CD4-positive, alpha-beta T cell treated with Interleukin-4 for 1 hour (primary cell): Measurements from ENCODE around the gene MYH16.
"Not testable (repeated sequence)": the region's sequence is repeated elsewhere in the genome, so short reads cannot be mapped to it uniquely, and the experiment has no call there.

Source experiments
- DNase-seq, 2 donors: peaks; one replicate each; pipeline ENCODE4 v3.0.0-alpha.2; 2020 to 2022

MYH16 gene

DNA sequence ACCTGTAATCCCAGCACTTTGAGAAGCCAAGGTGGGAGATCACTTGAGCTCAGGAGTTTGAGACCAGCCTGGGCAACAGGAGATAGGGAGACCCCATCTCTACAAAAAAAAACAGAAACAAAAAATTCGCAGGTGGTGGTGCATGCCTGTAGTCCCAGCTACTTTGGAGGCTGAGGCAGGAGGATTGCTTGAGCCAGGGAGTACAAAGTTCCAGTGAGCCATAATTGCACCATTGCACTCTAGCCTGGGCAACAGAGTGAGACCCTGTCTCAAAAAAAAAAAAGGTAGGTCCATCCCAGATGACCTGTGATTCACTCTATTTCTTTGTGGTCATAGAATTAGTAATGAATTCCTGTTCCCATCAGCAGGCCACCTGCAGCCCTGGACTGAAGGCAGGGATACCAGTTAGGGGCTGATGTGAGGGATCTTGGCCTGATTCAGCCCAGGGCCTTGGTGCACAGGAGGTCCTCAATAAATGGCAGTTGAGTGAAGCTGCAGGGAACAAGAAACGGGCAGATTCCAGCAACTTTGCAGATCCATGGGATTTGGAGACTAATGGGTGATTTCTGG is at the start of gene MYH16:
MYH16 (plus strand) TSS at position 364 of the 570 bp plus-strand sequence.
- DNase-seq: no peak

DNA sequence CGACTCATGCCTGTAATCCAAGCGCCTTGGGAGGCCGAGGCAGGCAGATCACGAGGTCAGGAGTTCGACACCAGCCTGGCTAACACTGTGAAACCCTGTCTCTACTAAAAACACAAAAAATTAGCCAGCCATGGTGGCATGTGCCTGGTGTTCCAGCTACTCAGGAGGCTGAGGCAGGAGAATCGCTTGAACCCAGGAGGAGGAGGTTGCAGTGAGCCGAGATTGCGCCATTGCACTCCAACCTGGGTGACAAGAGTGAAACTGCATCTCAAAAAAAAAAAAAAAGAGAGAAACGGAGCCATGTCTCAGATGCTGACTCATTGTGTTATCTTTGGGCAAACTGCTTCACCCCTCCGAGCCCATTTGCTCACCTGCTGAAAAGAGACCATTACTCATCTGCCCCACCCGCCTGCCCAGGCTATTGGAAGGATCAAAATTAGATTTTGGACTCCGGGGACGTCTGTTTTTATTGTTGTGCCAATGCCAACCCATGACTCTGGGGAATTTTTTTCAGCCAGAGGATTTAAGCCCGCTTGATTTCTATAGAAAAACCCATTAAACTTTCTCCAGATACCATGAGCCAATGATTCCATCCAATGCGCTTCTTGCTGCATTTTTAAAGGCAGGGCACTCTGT is 48.3 kb upstream of the MYH16 start:
- DNase-seq: not testable (repeated sequence)

DNA sequence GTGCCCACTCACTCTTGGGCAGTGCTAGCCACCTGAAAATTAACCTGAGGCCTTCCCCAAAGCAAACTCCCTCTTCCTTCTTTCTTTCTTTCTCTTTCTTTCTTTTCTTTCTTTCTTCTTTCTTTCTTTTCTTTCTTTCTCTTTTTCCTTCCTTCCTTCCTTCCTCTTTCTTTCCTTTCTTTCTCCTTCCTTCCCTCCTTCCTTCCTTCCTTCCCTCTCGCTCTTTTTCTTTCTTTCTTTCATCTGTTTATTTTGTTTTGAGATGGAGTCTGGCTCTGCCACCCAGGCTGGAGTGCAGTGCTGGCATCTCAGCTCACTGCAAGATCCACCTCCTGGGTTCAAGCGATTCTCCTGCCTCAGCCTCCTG is 47.8 kb upstream of the MYH16 start:
- DNase-seq: no peak

DNA sequence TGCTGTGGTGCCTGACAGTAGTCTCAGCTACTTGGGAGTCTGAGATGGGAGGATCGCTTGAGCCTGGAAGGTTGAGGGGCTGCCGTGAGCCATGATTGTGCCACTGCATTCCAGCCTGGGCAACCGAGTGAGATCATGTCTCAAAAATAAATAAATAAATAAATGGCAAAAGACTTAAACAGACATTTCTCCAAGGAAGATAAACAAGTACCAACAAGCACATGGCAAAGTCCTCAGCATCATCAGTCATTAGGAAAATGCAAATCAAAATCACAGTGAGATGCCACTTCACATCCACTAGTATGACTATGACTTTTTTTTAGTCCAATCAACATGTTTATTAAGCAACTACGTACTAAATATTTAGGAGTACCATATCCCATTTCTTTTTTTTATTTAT is 43.4 kb upstream of the MYH16 start:
- no peak for DNase-seq

DNA sequence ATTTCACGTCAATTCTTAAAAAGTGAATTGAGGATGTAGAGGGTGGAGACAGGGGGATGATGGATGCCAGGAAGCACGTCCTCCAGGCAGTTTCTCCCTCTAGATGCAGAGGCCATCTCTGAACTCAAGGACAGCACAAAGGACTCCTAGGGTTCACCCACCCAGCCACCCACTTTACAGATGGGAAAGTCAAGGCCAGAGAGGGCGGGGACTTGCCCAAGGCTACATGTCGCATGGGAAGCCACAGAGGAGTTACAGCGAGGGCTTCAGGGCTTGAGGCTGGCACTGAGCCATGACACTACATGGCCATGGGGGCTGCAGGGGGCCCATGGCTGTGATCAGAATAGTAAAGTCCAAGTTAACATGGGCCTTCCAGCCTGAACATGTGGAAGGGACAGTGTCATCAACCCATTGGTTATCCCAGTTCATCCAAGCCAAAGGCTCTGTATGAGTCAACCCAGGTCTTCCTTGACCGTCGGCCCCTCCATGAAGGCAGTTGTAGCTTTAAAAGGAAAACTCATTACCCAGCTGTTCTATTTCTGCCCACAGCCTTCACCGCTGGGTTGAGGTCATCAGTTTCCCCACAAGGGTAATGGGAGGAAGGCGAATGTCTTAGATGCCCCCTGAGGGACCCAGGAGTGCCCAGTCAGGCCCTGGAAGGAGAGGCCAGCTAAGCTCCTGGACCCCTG is 40.4 kb upstream of the MYH16 start:
- DNase-seq: no peak

DNA sequence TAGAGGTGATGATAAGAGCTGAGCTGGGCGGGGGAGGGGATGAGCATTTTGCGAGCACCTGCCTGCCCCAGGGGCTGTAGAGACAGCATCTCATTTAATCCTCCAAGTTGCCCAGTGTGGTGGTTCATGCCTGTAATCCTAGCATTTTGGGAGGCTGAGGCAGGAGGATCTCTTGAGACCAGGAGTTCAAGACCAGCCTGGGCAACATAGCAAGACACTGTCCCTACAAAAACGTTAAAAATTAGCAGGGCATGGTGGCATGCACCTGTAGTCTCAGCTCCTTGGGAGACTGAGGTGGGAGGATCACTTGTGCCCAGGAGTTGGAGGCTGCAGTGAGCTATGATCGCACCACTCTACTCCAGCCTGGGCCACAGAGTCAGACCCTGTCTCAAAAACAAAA is 39.7 kb upstream of the MYH16 start:
- not testable (repeated sequence) for DNase-seq

DNA sequence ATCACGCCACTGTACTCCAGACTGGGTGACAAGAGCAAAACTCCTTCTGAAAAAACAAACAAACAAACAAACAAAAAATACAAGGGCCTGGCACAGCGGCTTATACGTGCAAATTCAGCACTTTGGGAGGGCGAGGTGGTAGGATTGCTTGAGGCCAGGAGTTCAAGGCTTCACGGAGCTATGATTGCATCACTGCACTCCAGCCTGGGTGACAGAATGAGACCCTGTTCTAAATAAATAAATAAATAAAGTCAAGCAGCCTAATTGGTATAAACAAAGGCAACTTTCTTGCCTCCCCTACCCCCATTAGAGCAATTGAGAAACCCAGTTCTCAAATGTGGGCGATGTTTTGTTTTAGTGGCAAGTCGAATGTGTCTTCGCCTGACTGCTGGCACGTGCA is 38.5 kb upstream of the MYH16 start:
- DNase-seq: no peak

DNA sequence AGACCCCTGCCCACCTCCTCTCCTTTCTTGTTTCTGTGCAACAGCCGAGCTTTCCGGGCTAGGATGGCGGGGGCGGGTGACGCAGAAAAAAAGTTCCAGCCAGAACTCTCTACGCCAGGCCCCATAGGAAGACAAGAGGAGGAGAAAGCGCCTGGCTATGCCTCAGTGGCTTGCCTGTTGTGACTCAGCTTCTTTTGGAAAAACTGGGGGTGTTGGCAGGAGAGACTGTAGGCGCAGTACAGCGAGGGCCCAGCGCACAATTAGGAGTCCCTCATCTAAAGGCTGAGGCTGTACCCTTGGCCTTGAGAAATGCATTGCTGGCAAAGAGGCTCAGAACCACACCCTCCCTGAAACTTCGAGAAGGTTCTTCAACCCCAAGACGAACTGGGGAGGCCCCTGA is 36.7 kb upstream of the MYH16 start:
- DNase-seq: no peak

DNA sequence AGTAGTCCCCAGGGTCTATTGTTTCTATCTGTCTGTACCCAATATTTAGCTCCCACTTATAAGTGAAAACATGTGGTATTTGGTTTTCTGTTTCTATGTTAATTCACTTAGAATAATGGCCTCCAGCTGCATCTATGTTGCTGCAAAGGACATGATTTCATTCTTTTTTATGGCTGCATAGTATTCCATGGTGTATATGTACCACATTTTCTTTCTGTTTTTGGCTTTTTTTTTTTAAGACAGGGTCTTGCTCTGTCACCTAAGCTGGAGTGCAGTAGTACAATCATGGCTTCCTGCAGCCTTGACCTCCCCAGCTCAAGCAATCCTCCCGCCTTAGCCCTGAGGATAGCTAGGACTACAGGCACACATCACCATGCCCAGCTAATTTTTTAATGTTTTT is 34.8 kb upstream of the MYH16 start:
- DNase-seq: not testable (repeated sequence)

DNA sequence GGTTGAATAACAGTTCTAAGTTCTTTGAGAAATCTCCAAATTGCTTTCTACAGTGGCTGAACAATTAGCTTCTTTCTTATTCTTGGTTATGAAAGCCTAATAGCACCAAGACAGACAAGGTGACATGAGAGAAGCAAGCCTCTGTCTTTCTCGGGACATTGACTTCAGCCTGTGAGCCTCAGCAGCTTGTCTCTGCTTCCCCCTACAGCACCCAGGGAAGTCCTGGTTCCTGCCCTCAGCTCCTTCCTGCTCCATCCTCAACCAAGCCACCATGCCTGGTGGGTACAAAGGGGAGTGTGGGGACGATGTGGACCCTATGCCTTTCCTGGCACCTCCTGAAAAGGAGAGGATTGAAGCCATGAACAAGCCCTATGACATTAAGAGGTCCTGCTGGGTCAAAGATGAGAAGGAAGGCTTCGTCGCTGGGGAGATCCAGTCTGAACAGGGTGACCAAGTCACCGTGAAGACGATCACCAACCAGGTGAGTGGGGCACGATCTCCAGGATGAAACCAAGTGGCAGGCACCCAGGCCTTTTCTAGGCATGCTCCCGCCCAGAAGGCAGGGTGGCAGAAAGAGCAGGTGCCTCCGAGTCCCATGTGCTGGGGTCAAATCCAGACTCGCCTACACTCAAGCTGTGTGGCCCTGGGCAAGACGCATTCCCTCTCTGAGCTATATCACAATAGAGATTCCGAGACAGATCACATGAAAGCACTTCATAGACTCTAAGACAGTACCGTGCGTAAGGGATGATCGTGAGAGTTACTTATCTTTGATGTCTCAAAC is 33.9 kb upstream of the MYH16 start:
- DNase-seq: no peak

DNA sequence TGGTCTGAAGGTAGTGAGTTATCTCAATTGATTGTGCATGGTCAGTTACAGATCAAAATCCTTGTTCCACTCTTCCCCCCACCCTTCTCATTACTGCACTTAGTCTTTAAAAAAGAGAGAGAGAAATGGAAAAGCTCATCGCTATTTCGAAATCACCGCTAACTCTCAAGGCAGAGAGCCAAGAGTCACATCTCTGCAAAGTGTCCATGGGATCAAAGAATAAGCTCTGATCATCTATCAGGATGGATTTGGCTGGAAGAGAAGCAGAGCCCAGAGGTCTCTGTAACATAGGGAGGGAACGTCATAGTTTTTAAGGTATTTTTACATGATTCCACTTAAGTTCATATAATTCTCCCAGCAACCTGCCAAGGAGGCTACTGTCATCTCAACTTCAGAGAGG is 30.0 kb upstream of the MYH16 start:
- DNase-seq: no peak

DNA sequence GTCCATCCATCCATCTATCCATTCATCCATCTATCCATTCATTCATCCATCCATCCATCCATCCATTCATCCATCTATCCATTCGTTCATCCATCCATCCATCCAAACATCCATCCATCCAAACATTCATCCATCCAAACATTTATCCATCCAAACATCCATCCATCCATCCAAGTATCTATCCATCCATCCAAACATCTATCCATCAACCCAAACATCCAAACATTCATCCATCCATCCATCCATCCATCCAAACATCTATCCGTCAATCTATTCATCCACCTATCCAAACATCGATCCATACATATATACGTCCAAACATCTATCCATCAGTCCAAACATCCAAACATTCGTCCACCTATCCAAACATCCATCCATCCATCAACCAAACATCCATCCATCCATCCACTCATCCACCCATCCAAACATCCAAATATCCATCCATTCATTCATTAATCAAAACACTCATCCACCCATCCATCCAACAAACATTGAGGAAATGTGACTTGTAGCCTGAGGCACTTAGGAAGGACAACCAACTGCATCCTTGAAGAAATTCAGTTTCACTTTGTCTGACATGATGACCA is 28.8 kb upstream of the MYH16 start:
- DNase-seq: no peak

DNA sequence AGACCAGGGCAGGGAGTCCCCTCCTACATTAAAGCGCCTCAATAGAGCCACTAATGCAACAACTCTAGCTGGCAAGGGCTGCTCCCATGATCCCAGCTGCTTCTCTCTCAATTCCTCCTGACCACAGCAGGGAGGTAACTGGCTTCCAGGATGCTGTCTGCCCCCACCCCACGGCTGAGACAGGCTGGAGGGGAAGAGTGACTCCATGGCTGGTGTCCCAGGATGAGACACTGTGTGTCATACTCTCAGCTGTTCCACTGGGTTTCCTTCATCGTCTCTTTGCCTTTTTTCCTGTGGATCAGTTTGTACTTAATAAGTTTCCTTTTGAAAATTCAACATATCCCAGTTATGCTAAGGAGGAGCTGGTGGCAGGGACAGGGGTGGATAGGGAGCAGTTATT is 27.7 kb upstream of the MYH16 start:
- no peak for DNase-seq

DNA sequence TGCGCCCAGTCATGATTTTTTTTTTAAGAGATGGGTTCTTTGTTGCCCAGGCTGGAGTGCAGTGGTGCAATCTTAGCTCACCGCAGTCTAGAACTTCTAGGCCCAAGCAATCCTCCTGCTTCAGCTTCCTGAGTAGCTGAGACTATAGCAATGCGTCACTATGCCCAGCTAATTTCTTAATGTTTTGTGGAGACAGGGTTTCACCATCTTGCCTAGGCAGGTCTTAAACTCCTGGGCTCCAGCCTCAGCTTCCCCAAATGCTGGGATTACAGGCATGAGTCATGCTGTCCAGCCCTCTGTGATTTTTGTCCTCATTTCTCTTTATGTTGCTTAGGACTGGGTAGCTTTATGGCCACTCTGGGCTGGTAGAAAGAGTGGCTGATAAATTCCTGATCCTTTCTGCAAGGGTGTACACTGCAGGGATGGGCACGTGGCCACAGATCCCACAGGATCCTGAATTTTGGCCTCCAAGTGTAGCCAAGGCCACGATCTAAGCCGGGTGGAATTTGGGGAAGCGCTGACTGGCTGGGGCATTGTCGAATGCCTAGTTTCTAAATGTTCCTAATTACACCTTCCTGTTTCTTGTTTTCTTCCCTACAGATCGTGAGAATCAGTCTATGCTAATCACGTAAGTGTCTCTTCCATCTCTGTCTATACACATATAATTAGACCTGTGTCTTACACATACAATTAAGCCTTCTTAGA is 24.1 kb upstream of the MYH16 start:
- peak in 1 of 2 donors; percentile 42 for DNase-seq

DNA sequence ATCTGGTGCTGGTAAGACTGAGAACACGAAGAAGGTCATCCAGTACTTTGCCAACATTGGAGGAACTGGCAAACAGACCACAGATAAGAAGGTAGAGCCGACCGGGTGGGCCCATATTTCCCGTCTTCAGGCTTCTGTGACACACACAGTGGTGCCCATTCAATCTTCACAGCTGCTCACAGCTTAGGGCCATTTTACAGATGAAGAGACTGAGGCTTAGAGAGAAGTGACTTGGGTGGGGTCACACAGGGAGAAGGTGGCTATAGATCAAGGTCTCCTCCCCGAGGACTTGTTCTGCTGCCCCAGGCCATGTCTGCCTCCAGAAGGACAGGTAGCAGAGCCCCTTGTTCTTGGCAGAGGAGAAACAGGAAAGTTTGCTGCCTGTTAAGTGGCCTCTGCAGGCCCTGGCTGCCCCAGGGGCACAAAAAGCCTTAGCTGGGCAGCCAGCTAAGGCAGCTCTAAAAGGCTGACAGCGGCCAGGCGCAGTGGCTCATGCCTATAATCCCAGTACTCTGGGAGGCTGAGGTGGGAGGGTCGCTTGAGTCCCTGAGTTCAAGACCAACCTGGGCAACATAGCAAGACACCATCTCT is 22.6 kb upstream of the MYH16 start:
- DNase-seq: no peak

DNA sequence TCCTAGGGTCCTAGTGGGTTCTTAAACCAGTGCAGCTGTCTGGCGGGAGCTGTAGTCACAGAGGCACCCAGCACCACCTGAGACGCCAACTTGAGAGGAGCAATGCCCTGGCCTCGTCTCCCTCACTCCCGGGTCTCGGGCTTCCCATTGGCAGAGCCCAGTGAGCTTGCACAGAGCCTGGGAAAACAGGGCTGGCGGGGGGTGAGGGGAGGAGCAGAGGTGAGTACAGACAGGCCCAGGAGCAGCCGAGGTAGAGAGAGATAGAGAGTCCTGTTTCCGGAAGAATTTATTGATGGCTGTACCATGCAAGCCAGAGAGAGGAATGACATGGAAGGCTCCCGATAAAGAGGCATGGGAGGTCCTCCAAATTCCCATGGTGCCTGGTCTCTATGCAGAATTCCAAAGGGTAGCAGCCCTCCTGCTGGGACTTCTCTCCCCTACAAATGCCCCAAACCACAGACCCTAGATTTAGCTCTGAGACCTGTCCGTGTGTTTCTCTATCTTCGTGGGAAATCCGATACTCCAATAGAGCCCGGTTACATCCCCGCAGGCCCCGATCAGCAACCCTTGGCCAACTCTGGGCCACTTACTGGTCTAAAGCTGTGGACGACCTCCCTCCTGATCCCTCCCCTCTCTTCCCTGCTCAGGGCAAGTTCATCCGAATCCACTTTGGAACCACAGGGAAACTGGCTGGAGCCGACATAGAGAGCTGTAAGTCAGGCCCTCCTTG is 20.3 kb upstream of the MYH16 start:
- no peak for DNase-seq

DNA sequence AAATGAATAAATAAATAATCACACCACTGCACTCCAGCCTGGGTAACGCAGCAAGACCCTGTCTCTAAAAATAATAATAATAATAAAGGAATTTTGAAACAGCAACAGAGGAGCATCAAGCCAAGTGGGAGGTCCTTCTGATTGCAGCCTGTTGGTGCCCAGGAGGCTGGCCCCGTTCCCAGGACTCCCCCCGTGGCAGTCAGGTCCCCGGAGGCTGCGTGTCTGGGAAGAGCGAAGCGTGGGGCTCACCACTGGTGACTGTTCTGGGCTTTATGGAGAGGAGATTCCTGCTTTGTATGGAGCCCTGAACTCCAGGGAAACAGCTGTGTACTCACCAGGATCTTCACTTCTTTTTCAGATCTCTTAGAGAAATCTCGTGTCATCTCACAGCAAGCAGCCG is 19.3 kb upstream of the MYH16 start:
- DNase-seq: no peak

DNA sequence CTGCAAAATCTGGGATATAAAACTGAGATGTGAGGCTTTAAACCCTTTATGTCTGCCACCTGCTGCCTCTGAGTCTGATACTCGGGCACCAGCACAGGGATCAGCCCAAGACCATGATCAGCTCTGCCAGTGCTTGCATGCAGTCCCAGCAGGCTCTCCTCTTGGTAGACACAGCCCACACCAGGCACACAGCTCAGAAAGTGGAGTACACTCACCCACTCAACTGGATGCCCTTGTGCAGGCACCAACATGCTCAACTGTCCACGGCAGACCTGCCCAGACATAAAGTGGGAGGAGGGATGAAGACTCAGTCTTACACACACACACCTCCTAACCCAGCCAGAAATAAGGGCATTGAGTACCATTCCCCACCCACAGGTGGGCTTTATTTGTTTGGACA is 18.2 kb upstream of the MYH16 start:
- no peak for DNase-seq

DNA sequence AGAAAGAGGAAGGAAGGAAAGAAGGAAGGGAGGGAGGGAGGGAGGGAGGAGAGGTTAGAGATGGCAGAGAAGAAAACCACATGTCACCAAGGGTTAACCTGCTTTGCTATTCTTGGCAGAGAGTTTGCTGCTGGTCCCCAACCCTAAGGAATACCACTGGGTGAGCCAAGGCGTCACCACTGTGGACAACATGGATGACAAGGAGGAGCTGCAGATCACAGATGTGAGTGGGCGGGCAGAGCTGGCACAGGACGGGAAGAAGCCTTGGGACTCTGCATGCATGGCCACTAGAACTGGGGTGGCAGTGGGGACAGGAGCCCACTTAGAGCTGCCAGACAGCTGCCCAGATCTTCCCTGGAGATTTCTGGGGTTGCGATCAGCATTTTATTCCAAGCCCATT is 17.2 kb upstream of the MYH16 start:
- no peak for DNase-seq

DNA sequence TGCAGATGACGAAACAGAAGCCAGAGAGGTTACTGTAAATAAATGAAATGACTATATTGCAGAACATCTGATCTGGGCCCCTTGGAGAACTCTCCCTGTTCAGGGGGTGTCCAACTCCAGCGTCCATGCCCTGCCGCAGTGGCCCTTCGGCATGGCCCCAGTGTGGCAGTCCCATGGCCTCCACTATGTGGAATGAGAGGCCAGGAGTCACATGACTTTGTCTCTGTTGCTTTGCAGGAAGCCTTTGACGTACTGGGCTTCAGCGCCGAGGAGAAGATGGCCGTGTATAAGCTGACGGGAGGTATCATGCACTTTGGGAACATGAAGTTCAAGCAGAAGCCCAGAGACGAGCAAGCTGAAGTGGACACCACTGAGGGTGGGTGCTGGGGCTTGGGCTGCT is 15.6 kb upstream of the MYH16 start:
- no peak for DNase-seq

DNA sequence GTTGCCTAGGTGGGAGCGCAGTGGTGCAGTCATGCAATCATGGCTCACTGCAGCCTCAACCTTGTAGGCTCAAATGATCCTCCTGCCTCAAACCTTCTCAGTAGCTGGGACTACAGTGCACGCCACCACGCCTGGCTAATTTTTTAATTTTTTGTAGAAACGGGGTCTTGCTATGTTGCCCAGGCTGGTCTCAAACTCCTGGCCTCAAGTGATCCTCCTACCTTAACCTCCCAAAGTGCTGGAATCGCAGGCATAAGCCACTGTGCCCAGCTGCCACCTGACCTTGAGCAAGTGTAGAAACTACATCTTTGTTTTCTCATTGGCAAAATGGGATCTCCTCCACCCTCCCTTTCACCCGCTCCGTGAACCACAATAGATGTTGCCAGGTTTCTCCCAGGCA is 15.0 kb upstream of the MYH16 start:
- no peak for DNase-seq

DNA sequence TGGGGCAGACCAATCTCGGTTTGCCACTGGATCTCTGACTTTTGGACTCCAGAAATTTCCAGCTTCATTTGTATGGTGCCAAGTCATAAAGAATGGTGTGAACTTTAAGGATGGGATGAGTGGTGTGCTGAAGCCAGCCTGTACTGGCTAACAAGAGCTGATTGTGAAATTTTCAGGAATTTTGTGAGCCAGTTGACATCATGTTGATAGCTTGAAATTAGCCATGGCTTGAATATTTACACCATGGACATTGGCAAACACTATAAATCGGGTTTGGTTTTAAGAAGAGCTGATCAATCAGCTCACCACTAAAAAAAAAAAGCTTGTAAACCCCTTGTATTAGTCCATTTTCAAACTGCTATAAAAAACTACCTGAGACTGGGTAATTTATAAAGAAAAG is 14.1 kb upstream of the MYH16 start:
- DNase-seq: no peak
